Measurements from ENCODE around the gene ATP11A.

ATP11A gene

DNA sequence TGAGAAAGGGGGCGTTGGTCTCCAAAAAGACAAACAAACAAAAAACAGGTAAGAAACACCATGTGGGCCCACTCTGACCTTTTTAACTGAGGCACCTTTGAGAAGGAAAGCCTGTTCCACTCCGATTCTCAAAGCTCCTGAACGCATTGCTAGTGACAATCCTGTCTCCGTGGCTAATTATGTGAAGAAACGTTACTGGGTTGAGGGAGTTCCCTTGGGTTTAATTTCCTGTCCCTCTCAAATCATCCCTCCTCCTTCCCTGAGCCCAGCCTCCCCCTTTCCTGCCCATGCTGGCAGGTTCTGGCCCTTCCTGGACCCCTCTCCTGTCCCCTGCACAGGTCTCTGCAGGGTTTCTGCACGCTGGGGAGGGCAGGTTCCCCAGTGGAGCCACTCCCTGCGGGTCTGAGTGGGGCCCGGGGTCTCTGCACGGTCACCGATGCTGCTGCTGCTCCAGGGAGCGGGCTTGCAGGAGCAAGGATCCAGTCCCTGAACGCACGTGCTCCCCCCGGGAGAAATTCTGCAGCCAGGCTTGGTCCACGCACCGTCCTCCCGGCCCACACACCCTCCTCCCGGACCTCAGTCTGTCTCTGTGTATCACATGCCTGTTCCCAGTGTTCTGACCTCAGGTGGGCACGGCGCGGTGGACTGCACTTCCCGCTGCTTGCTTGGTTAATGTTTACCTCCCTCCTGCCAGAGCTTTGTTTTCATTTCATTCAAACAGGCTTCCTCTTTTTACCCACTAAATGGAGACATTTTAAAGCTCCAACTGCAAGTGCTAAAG, 202.8 kb downstream of the ATP11A start:
- no peaks in the 10 kb centered on the region for H3K27me3 ChIP-seq (ENCODE audit: insufficient read depth, low read length, poor library complexity)
- no peak overlapping the region for H2AK5ac ChIP-seq (ENCODE audit: low read length)
- H4K5ac ChIP-seq (ENCODE audit: low read length): no peak overlapping the region
- no peak overlapping the region for H2BK5ac ChIP-seq (ENCODE audit: low read length)
- H2BK120ac ChIP-seq (ENCODE audit: low read depth, low read length): no peak overlapping the region
- H3K4ac ChIP-seq (ENCODE audit: low read depth, low read length): no peak overlapping the region
- H3K79me1 ChIP-seq (ENCODE audit: low read length): no peaks in the 10 kb centered on the region
- no peak overlapping the region for H4K8ac ChIP-seq (ENCODE audit: low read depth, low read length)
- H3K4me2 ChIP-seq (ENCODE audit: low read length): peak overlapping the region; percentile 33
- H2BK15ac ChIP-seq (replicated peaks; ENCODE audit: low read depth): no peak overlapping the region
- no CpG with 5 or more reads among the region's 22 CpGs for WGBS (ENCODE audit: extremely low coverage, insufficient coverage, low lambda C conversion rate)
- peak overlapping the region; percentile 31 for H3K9ac ChIP-seq (ENCODE audit: low read length)
- no peak overlapping the region for H3K18ac ChIP-seq (ENCODE audit: low read length)
- H3K27ac ChIP-seq (ENCODE audit: low read depth, low read length): no peak overlapping the region
- peaks cover 8% of the 10 kb centered on the region for H3K4me1 ChIP-seq (ENCODE audit: control insufficient read depth, low read depth, low read length)
- H3K56ac ChIP-seq (ENCODE audit: low read length): peak overlapping the region; percentile 59
- no peaks in the 10 kb centered on the region for H3K79me2 ChIP-seq (ENCODE audit: control insufficient read depth, insufficient read depth, low read length)
- H3K23ac ChIP-seq (ENCODE audit: low read length): no peak overlapping the region
- H3K36me3 ChIP-seq (ENCODE audit: control insufficient read depth, insufficient read depth, low read length): no peaks in the 10 kb centered on the region
- peak; percentile 41 for DNase-seq
- H3K4me3 ChIP-seq (ENCODE audit: low read length): no peak overlapping the region

DNA sequence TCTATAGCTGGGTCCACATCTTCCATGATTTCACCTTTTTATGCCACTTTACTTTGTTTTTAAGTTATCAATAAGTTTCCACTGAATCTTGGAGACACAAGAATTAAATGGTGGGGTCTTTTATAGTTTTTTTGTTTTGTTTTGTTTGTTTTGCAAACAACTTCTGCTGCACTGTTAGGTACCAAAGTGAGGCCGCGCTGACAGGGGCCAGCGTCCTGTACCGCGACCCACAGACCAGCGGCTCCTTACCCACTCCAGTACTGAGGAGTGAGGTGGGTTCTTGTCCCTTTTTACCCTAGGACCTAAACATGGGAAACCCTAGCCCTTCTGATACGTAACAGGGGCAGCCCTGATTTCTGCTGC, 203.3 kb downstream of the ATP11A start:
- peak overlapping the region; percentile 54 for H3K27ac ChIP-seq (ENCODE audit: low read depth, low read length)
- no peak overlapping the region for H2BK5ac ChIP-seq (ENCODE audit: low read length)
- no peaks in the 10 kb centered on the region for H3K79me1 ChIP-seq (ENCODE audit: low read length)
- H3K4ac ChIP-seq (ENCODE audit: low read depth, low read length): no peak overlapping the region
- H3K27me3 ChIP-seq (ENCODE audit: insufficient read depth, low read length, poor library complexity): no peaks in the 10 kb centered on the region
- H3K23ac ChIP-seq (ENCODE audit: low read length): no peak overlapping the region
- H2AK5ac ChIP-seq (ENCODE audit: low read length): no peak overlapping the region
- DNase-seq: no peak
- peak overlapping the region; percentile 86 for H3K56ac ChIP-seq (ENCODE audit: low read length)
- H4K8ac ChIP-seq (ENCODE audit: low read depth, low read length): no peak overlapping the region
- peaks cover 8% of the 10 kb centered on the region for H3K4me1 ChIP-seq (ENCODE audit: control insufficient read depth, low read depth, low read length)
- H3K4me2 ChIP-seq (ENCODE audit: low read length): peak overlapping the region; percentile 34
- peak overlapping the region; percentile 76 for H3K18ac ChIP-seq (ENCODE audit: low read length)
- H3K36me3 ChIP-seq (ENCODE audit: control insufficient read depth, insufficient read depth, low read length): no peaks in the 10 kb centered on the region
- no peak overlapping the region for H2BK15ac ChIP-seq (replicated peaks; ENCODE audit: low read depth)
- no peak overlapping the region for H3K4me3 ChIP-seq (ENCODE audit: low read length)
- H3K79me2 ChIP-seq (ENCODE audit: control insufficient read depth, insufficient read depth, low read length): no peaks in the 10 kb centered on the region
- WGBS (ENCODE audit: extremely low coverage, insufficient coverage, low lambda C conversion rate): no CpG with 5 or more reads among the region's 7 CpGs
- H3K9ac ChIP-seq (ENCODE audit: low read length): peak overlapping the region; percentile 56
- no peak overlapping the region for H4K5ac ChIP-seq (ENCODE audit: low read length)
- H2BK120ac ChIP-seq (ENCODE audit: low read depth, low read length): no peak overlapping the region

DNA sequence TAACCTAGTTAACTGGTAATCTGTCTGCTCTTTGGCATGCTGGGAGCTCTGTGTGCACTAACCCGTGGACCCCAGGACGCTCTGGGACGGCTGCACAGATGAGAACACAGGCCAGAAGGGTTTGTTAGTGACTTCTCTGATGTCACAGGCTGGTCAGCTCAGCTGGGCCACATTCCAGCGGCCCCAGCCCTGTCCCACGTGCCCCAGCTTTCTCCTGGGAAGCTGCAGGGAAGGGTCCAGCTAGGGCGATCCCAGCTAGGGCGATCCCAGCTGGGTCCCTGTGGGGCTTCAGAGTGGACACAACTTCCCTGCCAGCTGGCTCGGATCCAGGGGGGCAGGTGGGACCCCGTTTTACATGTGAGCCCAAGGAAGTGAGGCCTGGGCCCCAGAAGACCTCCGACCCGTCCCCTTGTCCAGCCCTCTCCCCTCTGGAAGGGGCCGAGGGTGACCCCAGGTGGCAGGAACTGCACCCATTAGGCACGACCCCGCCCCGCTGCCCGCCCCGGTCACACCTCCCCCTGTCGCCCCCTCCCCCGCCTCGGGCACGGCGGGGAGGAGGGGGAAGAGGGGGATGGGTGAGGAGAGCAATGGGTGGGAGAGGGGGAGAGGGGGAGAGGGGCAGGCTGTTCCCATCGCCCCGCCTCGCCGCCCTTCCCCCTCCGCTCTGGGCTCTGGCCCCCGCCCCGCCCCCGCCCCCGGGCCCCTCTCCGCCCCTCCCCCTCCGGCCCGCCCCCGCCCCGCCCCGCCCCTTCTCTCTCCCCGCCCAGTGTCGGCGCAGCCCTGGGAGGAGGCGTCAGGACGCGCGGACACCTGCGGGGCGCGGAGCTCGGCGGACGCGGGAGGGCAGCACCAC, 204.0 kb downstream of the ATP11A start:
- Histone ChIP-seq H3K9ac (ENCODE audit: low read length) (peak overlapping the region; percentile 56), H3K27me3 (ENCODE audit: insufficient read depth, low read length, poor library complexity) (no peaks in the 10 kb centered on the region), H2BK120ac (ENCODE audit: low read depth, low read length) (no peak overlapping the region), H3K4me1 (ENCODE audit: control insufficient read depth, low read depth, low read length) (peaks cover 8% of the 10 kb centered on the region), H3K56ac (ENCODE audit: low read length) (peak overlapping the region; percentile 86), H3K4ac (ENCODE audit: low read depth, low read length) (no peak overlapping the region), H4K8ac (ENCODE audit: low read depth, low read length) (no peak overlapping the region), H3K4me2 (ENCODE audit: low read length) (peak overlapping the region; percentile 34), H2BK15ac (replicated peaks; ENCODE audit: low read depth) (no peak overlapping the region), H3K79me1 (ENCODE audit: low read length) (no peaks in the 10 kb centered on the region), H3K23ac (ENCODE audit: low read length) (no peak overlapping the region), H2BK5ac (ENCODE audit: low read length) (no peak overlapping the region), H2AK5ac (ENCODE audit: low read length) (no peak overlapping the region), H3K79me2 (ENCODE audit: control insufficient read depth, insufficient read depth, low read length) (no peaks in the 10 kb centered on the region), H4K5ac (ENCODE audit: low read length) (no peak overlapping the region), H3K4me3 (ENCODE audit: low read length) (no peak overlapping the region), H3K18ac (ENCODE audit: low read length) (peak overlapping the region; percentile 76), H3K27ac (ENCODE audit: low read depth, low read length) (peak overlapping the region; percentile 54), H3K36me3 (ENCODE audit: control insufficient read depth, insufficient read depth, low read length) (no peaks in the 10 kb centered on the region)
- WGBS (ENCODE audit: extremely low coverage, insufficient coverage, low lambda C conversion rate): no CpG with 5 or more reads among the region's 51 CpGs
- peak; percentile 76 for DNase-seq

DNA sequence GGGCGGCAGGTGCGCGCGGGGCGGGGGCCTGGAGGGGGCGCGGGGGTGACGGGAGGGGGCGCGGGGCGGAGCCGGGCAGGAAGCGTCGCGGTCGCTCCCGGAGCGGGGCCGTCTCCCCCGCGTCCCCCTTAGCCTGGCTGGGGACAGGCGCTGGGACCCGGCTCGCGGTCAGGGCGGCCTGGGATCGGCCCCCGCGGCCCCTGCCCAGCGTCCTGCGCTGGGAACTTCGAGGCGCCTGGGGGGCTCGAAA, 204.5 kb downstream of the ATP11A start:
- no peak overlapping the region for H4K5ac ChIP-seq (ENCODE audit: low read length)
- no peaks in the 10 kb centered on the region for H3K79me1 ChIP-seq (ENCODE audit: low read length)
- peak overlapping the region; percentile 5 for H3K18ac ChIP-seq (ENCODE audit: low read length)
- peak overlapping the region; percentile 61 for H3K4me2 ChIP-seq (ENCODE audit: low read length)
- H3K27me3 ChIP-seq (ENCODE audit: insufficient read depth, low read length, poor library complexity): no peaks in the 10 kb centered on the region
- no peak overlapping the region for H2AK5ac ChIP-seq (ENCODE audit: low read length)
- peak overlapping the region; percentile 78 for H3K56ac ChIP-seq (ENCODE audit: low read length)
- no peak overlapping the region for H3K23ac ChIP-seq (ENCODE audit: low read length)
- no peaks in the 10 kb centered on the region for H3K79me2 ChIP-seq (ENCODE audit: control insufficient read depth, insufficient read depth, low read length)
- no peak overlapping the region for H3K4me3 ChIP-seq (ENCODE audit: low read length)
- no peak overlapping the region for H3K4ac ChIP-seq (ENCODE audit: low read depth, low read length)
- WGBS (ENCODE audit: extremely low coverage, insufficient coverage, low lambda C conversion rate): no CpG with 5 or more reads among the region's 34 CpGs
- H4K8ac ChIP-seq (ENCODE audit: low read depth, low read length): no peak overlapping the region
- H3K4me1 ChIP-seq (ENCODE audit: control insufficient read depth, low read depth, low read length): peaks cover 8% of the 10 kb centered on the region
- H2BK15ac ChIP-seq (replicated peaks; ENCODE audit: low read depth): no peak overlapping the region
- no peak overlapping the region for H2BK5ac ChIP-seq (ENCODE audit: low read length)
- H3K9ac ChIP-seq (ENCODE audit: low read length): peak overlapping the region; percentile 35
- no peak overlapping the region for H3K27ac ChIP-seq (ENCODE audit: low read depth, low read length)
- no peak for DNase-seq
- H3K36me3 ChIP-seq (ENCODE audit: control insufficient read depth, insufficient read depth, low read length): no peaks in the 10 kb centered on the region
- H2BK120ac ChIP-seq (ENCODE audit: low read depth, low read length): no peak overlapping the region

DNA sequence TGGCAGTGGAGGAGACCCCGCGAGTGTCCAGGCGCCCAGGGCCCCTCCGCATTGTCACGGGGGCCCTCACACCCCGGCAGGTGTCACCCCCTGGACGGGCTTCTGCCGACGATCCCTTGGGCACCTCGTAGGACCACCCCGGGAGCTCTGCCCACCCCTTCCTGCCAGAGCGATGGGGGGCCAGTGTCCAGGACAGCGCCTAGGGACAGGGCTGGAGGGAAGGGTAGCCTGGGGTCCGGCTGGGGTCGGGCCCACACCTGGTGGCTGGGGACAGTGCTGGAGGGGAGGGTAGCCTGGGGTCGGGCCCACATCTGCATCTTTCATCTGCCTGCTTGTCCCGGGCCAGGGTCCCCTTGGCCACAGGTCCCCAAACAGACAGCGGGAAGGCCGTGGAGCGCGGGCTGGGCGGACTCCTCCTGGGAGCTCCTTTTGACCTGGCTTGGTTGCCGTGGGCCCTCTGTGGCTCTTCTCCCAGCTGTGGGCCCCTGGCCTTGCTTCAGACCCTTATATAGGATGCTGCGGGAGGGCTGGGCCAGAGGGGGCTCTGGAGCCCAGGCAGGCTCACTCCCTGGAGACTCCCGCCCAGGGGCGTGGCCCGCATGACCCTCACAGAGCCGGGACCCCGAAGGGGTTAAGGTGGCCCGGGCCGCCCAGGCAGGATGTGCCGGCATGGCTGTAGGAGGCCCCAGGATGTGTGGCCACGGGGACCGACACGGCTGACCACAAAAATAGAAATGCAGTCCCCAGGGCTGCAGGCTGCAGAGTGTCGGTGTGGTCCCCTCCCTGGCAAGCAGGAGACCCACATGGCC, 205.0 kb downstream of the ATP11A start:
- Histone ChIP-seq H4K5ac (ENCODE audit: low read length) (no peak overlapping the region), H3K36me3 (ENCODE audit: control insufficient read depth, insufficient read depth, low read length) (no peaks in the 10 kb centered on the region), H2AK5ac (ENCODE audit: low read length) (no peak overlapping the region), H3K9ac (ENCODE audit: low read length) (peak overlapping the region; percentile 35), H2BK5ac (ENCODE audit: low read length) (no peak overlapping the region), H3K4me2 (ENCODE audit: low read length) (peak overlapping the region; percentile 61), H3K4me3 (ENCODE audit: low read length) (no peak overlapping the region), H3K4me1 (ENCODE audit: control insufficient read depth, low read depth, low read length) (peaks cover 8% of the 10 kb centered on the region), H3K27me3 (ENCODE audit: insufficient read depth, low read length, poor library complexity) (no peaks in the 10 kb centered on the region), H2BK15ac (replicated peaks; ENCODE audit: low read depth) (no peak overlapping the region), H3K27ac (ENCODE audit: low read depth, low read length) (no peak overlapping the region), H3K56ac (ENCODE audit: low read length) (peak overlapping the region; percentile 78), H4K8ac (ENCODE audit: low read depth, low read length) (no peak overlapping the region), H3K23ac (ENCODE audit: low read length) (peak overlapping the region; percentile 15), H3K79me2 (ENCODE audit: control insufficient read depth, insufficient read depth, low read length) (no peaks in the 10 kb centered on the region), H3K79me1 (ENCODE audit: low read length) (no peaks in the 10 kb centered on the region), H3K18ac (ENCODE audit: low read length) (peak overlapping the region; percentile 5), H2BK120ac (ENCODE audit: low read depth, low read length) (no peak overlapping the region), H3K4ac (ENCODE audit: low read depth, low read length) (no peak overlapping the region)
- WGBS (ENCODE audit: extremely low coverage, insufficient coverage, low lambda C conversion rate): no CpG with 5 or more reads among the region's 36 CpGs
- no peak for DNase-seq
